NCI-H446 (cell line): Measurements from ENCODE around the gene OSCAR.
A peak's percentile ranks its signal among the peaks of the same experiment; 100 is the strongest.
"Not testable (repeated sequence)": the region's sequence is repeated elsewhere in the genome, so short reads cannot be mapped to it uniquely, and the experiment has no call there.

Source experiments
- DNase-seq, 2 experiments: peaks; one replicate each; lab custom pipeline; 2025; lab: John Stamatoyannopoulos, UW

Gene OSCAR

DNA sequence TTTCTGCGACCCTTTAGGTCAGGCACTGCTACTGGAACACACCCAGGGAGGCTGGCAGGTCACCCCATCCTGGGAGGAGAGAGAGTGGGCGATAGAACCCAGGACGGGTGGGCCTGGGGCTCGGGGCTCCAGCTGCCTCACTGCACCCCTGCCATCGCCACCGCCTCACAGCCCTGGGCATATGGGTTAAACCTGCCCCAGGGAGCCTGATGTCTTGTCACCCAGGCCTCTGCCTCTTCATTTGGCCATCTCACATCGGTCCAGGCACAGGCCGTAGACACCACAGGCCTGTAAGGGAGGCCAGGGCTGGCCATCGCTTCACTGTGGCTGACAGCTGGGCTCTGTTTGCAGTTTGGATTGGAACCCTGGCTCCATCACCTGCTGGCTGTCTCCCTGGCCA lies 25.1 kb upstream of the OSCAR start:
- no peak for DNase-seq

DNA sequence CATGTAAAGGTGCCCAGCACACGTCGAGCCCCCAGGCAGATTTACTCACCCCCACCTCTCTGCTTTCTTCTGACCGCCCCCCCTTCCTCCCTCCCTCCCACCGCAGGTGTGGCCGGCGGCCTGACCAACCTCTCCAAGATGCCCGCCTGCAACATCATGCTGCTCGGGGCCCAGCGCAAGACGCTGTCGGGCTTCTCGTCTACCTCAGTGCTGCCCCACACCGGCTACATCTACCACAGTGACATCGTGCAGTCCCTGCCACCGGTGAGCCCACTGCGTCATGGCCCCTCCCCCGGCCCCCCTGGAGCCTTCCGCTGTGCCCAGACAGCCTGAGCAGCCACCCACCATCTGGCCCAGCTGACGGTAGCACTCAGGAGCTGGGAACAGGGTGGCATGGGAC lies 23.8 kb upstream of the OSCAR start:
- DNase-seq = no peak

DNA sequence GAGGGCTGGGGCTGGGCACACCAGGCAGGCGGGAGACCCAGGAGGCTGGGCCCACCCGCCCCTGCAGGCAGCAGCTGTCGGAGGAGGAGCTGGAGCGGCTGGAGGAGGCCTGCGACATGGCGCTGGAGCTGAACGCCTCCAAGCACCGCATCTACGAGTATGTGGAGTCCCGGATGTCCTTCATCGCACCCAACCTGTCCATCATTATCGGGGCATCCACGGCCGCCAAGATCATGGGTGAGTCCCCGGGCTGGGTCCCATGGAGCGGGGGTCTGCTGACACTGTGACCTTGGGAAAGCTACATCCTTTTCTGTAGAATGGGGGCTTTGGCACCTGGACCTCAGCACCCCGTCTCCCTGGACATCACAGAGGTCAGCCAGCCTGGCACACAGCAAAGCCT lies 23.1 kb upstream of the OSCAR start:
- DNase-seq = no peak

DNA sequence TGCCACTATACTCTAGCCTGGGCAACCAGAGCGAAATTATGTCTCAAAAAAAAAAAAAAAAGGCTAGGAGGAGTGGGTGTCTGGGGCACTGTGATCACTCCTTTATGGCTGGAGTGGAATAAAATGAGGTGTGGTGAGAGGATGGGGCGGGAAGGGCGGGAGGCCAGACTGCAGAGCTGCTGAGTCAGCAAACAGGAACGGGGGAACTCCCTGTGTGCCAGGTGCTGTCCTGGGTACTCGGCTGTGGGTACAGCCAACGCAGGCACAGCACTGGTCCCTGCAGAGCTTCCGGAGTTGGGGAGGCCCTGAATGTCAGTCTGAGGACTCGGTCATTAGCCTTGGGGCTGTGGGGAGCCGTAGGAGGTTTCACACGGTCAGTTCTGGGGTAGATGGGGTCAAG lies 20.7 kb upstream of the OSCAR start:
- DNase-seq = no peak

DNA sequence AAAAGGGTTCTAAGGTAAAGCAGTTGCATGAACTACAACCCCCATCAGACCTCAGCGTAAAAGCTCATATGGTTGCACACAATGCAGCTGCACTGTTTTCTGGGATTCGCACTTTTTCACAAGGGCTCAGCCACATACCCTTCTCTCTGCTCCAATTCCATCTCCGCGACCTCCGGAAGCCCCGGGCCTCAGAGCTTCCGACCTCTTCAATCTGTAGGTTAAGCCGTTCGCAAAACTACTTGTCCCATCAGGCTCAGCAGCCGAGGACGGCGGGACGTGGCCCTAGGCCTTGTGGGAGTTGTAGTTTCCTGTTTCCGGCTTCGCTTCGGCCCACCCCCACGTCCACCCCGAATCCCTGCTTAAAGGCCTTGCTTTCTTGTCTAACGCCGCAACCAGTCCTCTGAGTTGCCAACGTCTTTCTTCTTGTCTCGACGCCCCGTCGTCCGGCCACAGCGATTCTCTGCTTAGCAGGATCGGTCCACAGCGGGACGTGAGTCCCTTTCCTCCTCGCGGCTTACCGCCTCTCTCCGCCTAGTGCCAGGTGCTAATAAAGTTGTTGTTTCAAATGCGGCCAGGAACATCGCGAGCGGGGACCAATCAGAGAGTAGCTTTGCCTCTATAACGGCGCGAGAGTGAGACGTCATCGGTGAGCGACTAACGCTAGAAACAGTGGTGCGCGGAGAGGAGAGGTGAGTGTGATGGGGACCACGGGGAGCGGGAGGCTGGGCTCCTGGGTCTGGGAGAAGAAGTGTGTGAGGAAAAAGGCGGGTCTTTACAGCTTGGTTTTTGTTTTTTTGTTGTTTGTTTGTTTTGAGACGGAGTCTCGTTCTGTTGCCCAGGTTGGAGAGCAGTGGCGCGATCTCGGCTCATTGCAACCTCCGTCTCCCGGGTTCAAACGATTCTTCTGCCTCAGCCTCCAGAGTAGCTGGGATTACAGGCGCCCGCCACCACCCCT lies 14.8 kb upstream of the OSCAR start, which contains the start of the genes PRPF31 and TFPT:
PRPF31 (plus strand) TSS at position 646 of the 955 bp plus-strand sequence. CDS start 2,525 bp downstream, outside the sequence.
TFPT (minus strand) TSS at position 549 of the 955 bp plus-strand sequence; CDS start at position 161, 388 bp downstream.
- peak; percentile 98 for DNase-seq

DNA sequence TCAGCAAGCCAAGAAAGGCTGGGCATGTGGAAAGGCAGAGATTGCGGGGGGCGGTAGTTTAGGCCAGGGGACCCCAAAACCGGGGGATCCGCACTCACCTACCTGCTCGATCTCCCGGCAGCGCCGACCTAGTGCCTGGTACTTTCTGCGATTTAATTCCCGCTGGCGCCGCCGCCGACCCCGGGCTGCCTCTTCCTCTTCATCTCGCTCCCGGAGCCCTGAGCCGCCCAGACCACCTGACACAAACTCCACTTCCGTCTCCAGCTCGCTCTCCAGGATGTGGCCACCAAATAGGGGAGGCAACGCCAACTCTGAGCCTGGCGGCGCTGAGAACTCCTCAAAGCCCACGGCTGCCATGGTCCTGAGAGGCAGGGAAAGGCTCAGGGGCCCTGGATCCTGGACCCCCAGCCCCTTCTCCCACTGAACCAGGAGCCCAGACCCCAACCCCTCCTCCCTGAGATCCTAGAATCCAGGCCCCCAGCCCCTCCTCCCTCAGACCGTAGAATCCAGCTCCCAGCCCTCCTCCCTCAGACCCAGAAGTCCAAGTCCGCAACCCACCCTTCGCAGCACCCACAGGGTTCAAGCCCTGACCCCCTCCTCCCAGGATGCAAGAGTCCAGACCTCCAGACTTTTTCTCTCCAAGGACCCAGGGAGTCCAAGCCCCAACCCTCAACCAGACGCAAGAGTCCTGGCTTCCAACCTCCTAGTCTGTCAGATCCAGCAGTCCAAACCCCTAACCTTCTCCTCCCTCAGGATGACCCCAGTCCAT lies 13.9 kb upstream of the OSCAR start:
- no peak for DNase-seq

DNA sequence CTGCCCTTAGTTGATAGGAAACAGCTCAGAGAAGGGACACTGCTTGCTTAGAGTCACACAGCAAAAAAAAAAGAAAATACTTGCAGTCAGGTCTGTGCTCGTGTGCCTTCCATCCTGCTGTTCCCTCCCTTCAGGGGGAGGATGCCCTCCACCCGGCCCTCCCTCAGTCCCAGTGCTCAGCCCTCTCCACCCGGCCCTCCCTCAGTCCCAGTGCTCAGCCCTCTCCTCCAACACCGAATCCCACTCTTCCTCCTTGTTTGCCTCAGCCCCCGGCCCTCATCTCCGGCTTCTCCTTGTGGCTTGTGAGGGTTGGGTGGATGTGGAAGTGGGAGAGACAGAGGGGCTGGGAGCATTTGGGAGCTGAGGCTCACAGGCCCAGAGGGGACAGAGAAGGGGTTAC lies 9.0 kb upstream of the OSCAR start:
- no peak for DNase-seq

DNA sequence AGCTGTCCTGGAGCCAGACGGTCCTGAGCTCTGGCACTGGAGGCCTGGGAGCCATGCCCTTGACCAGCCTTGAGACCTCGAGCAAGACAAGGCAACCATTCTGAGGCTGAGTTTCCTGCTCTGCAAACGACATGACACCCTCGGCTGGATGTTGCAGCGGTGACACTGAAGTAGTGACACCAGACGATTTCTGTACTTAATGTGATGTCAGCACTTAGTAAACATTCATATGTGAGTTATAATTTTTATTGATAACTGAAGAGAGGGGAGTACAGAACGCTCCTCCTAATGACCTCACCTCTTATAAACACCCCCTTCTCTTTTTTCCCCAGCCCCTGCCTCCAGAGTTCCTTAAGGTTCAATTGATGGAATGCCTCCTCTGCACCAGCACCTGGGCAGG lies 7.9 kb upstream of the OSCAR start:
- DNase-seq = no peak

DNA sequence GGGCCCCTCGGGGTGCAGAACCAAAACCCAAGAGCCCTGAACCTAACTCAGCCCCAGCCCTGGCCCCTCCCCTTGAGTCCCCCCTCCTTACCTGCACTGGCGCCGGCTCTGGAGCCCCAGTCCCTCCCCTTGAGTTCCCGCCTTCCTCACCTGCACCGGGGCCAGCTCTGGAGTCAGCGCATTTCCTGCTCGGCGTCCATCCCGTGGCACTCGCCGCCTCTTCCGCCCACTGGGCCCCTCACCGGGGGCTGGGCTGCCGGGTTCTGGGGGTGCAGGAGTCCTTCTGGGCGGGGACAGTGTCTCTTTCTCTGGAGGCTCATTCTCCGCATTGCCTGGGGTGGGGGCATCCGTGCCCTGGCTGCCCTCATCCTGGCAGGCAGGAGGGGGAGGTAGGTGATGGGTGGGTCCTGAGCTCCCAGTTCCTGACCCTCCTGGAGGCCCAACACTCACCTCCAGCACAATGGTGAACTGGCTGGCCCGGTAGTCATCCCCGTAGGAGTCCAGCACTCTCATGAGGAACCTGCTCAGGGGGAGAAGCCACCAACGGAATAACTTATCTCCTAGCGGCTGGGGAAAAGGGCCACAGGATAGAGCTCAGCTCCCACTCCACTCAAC lies 7.4 kb upstream of the OSCAR start:
- no peak for DNase-seq

DNA sequence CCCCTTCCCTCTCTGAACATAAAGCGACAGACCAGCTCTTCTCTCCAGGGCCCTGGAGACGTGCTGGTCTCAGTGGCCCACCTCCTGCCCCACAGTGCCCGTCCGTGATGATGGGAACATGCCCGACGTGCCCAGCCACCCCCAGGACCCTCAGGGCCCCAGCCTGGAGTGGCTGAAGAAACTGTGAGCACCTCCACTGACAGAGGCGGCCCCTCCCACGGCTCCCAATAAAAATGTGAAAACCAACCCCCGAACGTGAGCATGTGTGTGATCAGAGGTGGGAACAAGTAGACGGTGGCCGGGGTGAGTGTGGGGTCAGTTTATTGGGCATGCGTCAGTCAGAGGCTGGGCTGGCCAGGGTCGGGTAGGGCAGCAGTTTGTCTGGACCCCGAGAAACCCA lies 6.1 kb upstream of the OSCAR start:
- no peak for DNase-seq

DNA sequence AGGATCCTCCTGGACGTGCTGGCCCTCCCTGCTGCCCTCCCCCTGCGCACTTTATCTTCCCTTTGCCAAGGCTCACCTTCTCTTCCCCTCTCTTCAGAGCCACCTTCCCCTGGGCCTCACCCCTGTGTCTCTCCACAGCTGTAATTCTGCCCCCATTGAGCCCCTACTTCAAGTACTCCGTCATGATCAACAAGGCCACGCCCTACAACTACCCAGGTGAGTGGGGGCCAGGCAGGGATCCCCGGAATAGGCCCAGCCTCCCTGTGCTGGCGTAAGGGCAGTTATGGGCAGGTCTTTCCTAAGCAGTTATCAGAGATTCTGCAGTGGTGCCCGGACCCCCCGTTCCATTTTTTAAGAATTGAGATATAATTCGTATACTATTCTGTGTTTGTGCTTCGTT lies 5.2 kb upstream of the OSCAR start:
- no peak for DNase-seq

DNA sequence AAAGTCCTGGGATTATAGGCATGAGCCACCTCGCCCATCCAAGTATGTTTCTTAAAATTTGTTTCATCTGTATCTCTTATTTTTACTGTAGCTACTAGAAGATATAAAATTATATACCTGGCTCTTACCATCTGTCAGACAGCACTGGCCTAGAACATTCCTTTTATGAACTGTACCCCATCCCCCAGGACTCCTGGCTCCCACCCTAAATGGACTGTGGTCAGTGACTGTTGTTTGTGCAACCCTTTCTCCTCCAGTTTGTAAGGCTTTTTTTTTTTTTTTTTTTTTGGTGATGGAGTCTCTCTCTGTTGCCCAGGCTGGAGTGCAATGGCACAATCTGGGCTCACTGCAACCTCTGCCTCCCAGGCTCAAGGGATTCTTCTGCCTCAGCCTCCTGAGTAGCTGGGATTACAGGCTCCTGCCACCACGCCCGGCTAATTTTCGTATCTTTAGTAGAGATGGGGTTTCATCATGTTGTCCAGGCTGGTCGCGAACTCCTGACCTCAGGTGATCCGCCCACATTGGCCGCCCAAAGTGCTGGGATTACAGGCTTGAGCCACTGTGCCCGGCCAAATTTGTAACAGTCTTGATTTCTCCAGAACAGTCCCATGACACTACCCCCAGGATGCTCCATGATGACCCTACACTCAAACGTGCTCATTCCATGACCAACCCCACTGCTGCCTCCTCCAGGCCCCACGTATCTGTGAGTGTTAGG lies 4.6 kb upstream of the OSCAR start:
- DNase-seq = no peak

DNA sequence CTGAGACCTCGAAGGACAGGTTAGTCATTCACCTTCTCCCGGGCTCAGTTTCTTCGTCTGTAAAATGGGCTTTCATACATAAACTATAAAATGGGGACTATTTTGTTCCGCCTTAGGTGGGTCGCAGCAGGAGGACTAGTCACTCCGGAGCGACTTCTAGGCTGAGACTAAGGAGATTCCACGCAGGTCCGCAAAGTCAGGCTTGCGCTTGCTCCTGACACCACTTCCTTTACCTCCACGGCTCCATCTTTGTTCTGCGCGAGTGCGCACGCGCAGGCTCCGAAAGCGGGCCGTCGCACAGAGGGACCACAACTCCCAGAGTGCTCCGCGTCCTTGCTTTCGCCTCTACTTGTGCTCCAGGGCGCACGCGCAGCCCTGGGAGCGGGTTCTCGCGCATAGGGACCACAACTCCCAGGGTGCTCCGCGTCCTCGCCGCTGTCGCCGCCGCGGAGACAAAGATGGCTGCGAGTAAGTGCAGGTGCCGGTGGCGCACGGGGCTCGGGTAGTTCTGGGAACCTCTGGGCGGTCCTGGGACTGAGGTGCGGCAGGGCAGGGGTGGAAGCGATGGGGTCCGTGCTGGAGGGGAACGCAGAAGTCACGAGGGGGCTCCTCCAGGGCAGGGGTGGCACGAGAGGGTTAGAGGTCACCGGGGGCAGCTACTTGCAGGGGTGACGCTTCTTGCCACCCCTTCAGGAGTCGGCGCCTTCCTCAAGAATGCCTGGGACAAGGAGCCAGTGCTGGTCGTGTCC lies 2.0 kb upstream of the OSCAR start, which contains the start of gene NDUFA3:
NDUFA3 (plus strand) TSS at position 435 of the 749 bp plus-strand sequence; CDS start at position 459, 24 bp downstream.
- DNase-seq = peak; percentile 94 to 99

DNA sequence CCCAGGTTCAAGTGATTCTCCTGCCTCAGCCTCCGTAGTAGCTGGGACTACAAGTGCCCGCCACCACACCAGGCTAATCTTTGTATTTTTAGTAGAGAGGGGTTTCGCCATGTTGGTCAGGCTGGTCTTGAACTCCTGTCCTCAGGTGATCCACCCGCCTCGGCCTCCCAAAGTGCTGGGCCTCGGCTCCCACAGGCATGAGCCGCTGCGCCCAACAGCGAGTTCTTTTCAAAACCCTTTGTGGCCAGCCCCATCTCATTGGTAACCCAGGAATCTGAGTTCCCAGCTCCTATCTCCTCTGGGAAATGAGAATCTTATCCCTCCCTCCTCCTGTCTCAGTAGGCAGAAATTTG lies 724 bp downstream of the OSCAR start:
- DNase-seq = not testable (repeated sequence)

DNA sequence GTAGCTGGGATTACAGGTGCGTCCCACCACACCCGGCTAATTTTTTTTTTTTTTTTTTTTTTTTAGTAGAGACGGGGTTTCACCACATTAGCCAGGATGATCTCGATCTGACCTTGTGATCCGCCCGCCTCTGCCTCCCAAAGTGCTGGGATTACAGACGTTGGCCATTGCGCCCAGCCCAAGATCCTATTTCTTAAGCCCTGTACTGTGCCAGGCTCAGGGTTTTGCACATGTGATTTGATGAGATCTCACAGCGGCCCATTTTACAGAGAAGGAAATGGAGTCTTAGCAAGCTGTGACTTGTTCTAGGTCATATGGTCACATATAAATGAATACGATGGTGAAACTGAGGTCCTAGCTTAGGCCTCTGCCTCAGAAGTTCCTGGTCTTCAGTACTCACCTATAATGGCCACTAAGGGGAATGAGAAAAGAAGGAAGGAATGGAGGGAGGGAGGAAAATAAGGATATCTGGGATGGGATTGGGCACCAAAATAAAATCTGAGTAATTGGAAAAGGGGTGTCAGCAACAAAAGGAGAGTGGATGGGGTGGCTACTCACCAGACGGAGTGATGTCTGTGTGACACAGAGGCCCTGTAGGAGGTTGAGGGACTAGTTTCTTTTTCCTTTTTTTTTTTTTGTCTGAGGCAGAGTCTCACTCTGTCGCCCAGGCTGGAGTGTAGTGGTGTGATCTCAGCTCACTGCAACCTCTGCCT lies 1.3 kb downstream of the OSCAR start:
- DNase-seq = no peak

DNA sequence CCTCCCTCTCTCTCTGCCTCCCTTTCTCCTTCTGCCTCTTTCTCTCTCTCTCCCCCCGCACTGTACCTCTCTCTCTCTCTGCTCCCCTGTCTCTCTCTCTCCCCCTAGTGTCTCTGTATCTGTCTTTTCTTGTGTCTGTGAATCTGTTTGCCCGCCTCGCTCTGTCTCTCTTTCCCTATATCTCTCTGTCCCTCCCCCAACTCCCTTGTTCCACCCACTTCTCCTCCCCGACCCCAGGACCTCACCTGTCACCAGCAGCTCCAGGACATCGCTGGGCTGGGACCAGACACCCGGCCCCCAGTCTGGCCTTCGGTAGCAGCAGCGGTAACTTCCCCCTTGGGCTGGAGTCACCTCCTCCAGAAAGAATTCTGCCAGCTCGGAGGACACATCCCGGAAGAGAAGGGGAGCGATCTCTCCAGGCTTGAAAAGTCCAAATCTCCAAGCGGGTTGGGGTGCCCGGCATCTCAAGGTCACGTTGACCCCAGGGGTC lies 3.9 kb downstream of the OSCAR start:
- no peak for DNase-seq

DNA sequence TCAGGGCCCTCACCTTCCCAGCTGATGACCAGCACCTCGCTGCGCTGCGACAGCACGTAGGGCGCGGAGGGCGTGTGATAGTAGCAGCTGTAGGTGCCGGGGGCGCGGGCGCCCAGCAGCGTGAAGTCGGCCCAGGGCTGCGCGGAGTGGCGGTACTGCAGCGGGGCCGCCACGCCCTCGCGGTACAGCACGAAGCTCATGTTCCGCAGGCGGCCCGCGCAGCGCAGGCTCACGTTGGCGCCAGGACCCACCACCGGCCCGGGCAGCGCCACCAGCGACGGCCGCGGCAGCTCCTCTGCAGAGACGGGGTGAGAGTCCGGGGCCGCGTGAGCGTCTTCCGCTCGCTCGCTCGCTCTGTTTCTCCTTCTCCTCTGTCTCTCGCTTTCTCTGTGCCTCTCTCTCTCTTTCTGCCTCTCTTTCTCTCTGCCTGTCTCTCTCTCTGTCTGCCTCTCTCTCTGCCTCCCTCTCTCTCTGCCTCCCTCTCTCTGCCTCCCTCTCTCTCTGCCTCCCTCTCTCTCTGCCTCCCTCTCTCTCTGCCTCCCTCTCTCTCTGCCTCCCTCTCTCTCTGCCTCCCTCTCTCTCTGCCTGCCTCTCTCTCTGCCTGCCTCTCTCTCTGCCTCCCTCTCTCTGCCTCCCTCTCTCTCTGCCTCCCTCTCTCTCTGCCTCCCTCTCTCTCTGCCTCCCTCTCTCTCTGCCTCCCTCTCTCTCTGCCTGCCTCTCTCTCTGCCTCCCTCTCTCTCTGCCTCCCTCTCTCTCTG lies 4.6 kb downstream of the OSCAR start:
- DNase-seq = peak in 1 of 2 experiments; percentile 25

DNA sequence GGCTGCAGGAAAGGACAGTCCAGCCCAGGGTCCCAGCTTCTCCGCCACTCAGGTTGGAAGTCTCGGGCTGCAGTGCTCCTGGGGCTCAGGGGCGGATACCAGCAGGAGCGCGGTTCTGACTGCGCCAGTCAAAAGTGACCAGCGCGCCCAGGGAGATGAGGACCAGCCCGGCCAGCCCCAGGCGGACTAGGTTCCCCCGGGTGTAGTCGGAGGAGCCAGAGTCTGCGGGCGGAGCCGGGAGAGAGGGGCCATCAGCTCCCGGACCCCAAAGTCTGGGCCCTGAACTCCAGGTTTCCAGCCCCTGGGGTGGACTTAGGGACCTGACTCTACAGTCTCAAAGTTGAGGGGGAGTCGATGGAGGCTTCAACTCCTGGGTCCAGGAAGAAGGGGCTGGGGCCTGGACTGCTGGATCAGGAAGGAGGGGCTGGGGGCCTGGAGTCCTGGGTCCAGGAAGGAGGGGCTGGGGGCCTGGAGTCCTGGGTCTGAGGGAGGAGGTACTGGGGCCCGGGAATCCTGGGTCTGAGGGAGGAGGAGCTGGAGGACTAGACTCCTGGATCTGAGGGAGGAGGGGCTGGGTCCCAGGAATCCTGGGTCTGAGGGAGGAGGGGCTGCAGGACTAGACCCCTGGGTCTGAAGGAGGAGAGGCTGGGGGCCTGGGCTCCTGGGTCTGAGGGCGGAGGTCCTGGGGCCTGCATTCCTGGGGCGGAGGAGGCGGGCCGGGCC lies 5.3 kb downstream of the OSCAR start:
- no peak for DNase-seq
